Karpas-422 (cell line): ENCODE measurements around the gene NRXN3. TPM values are rescaled to one million over a fixed set of nuclear protein-coding genes. Genes with fewer than 3 reads are reported as not detected.

Source experiments
- DNase-seq: peaks from one replicate; pipeline ENCODE4 v3.0.0-alpha.2; 2015
- H2AFZ ChIP-seq: fragments of 200-600 bp; sonication (generic); 2 replicates; pipeline ENCODE4 v1.6.1; 2014; ENCODE audit warnings: antibody characterized with exemption, low read length, mixed read lengths
- H3K27ac ChIP-seq: fragments of 200-600 bp; sonication (generic); 2 replicates; pipeline ENCODE4 v1.5.1; 2014; ENCODE audit warnings: mild to moderate bottlenecking, low read length, moderate library complexity
- H3K27me3 ChIP-seq: fragments of 200-600 bp; sonication (generic); 2 replicates; pipeline ENCODE4 v1.6.1; 2014; ENCODE audit warnings: low read length, mixed read lengths
- H3K36me3 ChIP-seq: fragments of 200-600 bp; sonication (generic); 2 replicates; pipeline ENCODE4 v1.6.1; 2014; ENCODE audit warnings: low read length, mixed read lengths; ENCODE audit not compliant: insufficient read depth
- H3K4me1 ChIP-seq: fragments of 200-600 bp; sonication (generic); 2 replicates; pipeline ENCODE4 v1.6.1; 2014; ENCODE audit warnings: mild to moderate bottlenecking, low read length, mixed read lengths
- H3K4me2 ChIP-seq: fragments of 200-600 bp; sonication (generic); 2 replicates; pipeline ENCODE4 v1.6.1; 2014; ENCODE audit warnings: low read length, low read depth, mild to moderate bottlenecking; ENCODE audit not compliant: poor library complexity, severe bottlenecking
- H3K4me3 ChIP-seq: fragments of 200-600 bp; sonication (generic); 2 replicates; pipeline ENCODE4 v1.5.1; 2014; ENCODE audit warnings: mild to moderate bottlenecking, antibody characterized with exemption, low read length, mixed read lengths
- H3K79me2 ChIP-seq: fragments of 200-600 bp; sonication (generic); 2 replicates; pipeline ENCODE4 v1.6.1; 2014; ENCODE audit warnings: mild to moderate bottlenecking, low read length, mixed read lengths
- H3K9ac ChIP-seq: fragments of 200-600 bp; sonication (generic); 2 replicates; pipeline ENCODE4 v1.6.0; 2014; ENCODE audit warnings: low read length
- H3K9me2 ChIP-seq: fragments of 200-600 bp; sonication (generic), shearing (Covaris generic); replicated peaks from 2 replicates; pipeline ENCODE4 v1.6.0; 2014; ENCODE audit warnings: mild to moderate bottlenecking, low read length, moderate library complexity; ENCODE audit not compliant: insufficient read depth
- H3K9me3 ChIP-seq: fragments of 300-700, 200-600 bp; sonication (generic); 2 replicates; pipeline ENCODE4 v1.6.1; 2014; ENCODE audit warnings: low read length, mixed read lengths
- H4K20me1 ChIP-seq: fragments of 200-600 bp; sonication (generic); 2 replicates; pipeline ENCODE4 v1.6.1; 2014; ENCODE audit warnings: mild to moderate bottlenecking, antibody characterized with exemption, low read length, low read depth; ENCODE audit not compliant: insufficient read depth
- total RNA-seq: library from RNA; depleted of rRNA; stranded (reverse); fragments of >200 nt; shearing (Covaris generic); gene quantifications from 2 replicates; pipeline ENCODE4 v1.2.3, GENCODE V29; 2014; ENCODE audit warnings: low replicate concordance

Gene NRXN3
- total RNA-seq, 1 experiment from 2014 or later: not detected

DNA sequence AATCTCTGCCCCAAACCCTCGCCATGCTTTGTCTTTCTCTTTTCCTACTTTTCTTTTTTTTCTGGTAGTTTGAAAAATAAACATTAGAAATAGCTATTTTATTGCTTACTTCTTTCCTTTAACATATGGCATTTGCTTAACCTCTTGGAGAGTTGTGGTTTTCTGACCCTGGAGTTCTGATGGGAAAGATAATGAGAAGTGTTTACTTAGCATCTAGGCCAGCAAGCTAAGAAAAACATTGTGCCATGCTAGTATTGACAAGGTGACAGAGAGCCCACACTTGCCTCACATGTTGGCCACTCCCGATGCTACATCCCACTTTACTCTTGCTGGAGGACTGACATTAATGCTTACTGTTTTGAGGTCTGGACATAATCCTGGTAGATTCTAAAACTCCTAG lies 1154.9 kb downstream of the NRXN3 start:
- no peaks in the 10 kb centered on the region for H3K36me3 ChIP-seq
- no peaks in the 10 kb centered on the region for H3K9me2 ChIP-seq
- H4K20me1 ChIP-seq: no peaks in the 10 kb centered on the region
- H3K4me3 ChIP-seq: no peak overlapping the region
- H3K9me3 ChIP-seq: no peaks in the 10 kb centered on the region
- H3K79me2 ChIP-seq: no peaks in the 10 kb centered on the region
- H3K4me1 ChIP-seq: no peaks in the 10 kb centered on the region
- H2AFZ ChIP-seq: no peak overlapping the region
- H3K27me3 ChIP-seq: no peaks in the 10 kb centered on the region
- no peak overlapping the region for H3K27ac ChIP-seq
- DNase-seq: no peak
- no peak overlapping the region for H3K9ac ChIP-seq
- no peak overlapping the region for H3K4me2 ChIP-seq

- H3K27me3 ChIP-seq: no peaks in the 10 kb centered on the region
- no peak for DNase-seq
- H3K9me3 ChIP-seq: no peaks in the 10 kb centered on the region
- no peak overlapping the region for H3K27ac ChIP-seq
- no peaks in the 10 kb centered on the region for H3K79me2 ChIP-seq
- H3K9ac ChIP-seq: no peak overlapping the region
- no peak overlapping the region for H3K4me3 ChIP-seq
- H3K4me2 ChIP-seq: no peak overlapping the region
- H3K36me3 ChIP-seq: no peaks in the 10 kb centered on the region
- no peaks in the 10 kb centered on the region for H4K20me1 ChIP-seq
- no peaks in the 10 kb centered on the region for H3K9me2 ChIP-seq
- no peaks in the 10 kb centered on the region for H3K4me1 ChIP-seq
- H2AFZ ChIP-seq: no peak overlapping the region
These were observed 1155.4 kb downstream of the NRXN3 start for GRCh38 chr14:79325557-79325956.

DNA sequence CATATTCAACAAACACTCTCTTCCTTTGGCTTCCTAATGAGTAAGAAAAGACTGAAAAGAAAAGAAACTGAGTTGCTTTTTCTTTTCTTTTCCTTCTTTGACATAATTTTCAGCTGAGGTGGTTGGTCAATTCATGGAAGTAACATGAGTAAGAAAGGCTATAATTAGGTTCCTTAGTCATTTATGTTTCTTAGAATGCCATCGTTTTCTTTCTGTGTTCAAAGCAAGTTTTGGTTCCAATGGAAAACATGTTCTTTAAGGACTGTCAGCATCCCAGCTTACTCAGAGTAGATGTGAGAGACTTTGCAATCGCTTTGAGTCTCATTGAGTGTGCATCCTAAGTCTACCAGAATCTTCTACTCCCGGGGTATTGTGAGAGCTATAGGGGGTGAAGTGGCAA lies 1158.7 kb downstream of the NRXN3 start:
- no peak overlapping the region for H3K27ac ChIP-seq
- H3K4me2 ChIP-seq: no peak overlapping the region
- no peaks in the 10 kb centered on the region for H3K36me3 ChIP-seq
- no peaks in the 10 kb centered on the region for H3K79me2 ChIP-seq
- H3K4me1 ChIP-seq: no peaks in the 10 kb centered on the region
- H3K9me3 ChIP-seq: no peaks in the 10 kb centered on the region
- no peak overlapping the region for H3K4me3 ChIP-seq
- no peaks in the 10 kb centered on the region for H3K27me3 ChIP-seq
- no peak overlapping the region for H3K9ac ChIP-seq
- no peaks in the 10 kb centered on the region for H4K20me1 ChIP-seq
- no peak for DNase-seq
- H2AFZ ChIP-seq: no peak overlapping the region
- H3K9me2 ChIP-seq: no peaks in the 10 kb centered on the region

DNA sequence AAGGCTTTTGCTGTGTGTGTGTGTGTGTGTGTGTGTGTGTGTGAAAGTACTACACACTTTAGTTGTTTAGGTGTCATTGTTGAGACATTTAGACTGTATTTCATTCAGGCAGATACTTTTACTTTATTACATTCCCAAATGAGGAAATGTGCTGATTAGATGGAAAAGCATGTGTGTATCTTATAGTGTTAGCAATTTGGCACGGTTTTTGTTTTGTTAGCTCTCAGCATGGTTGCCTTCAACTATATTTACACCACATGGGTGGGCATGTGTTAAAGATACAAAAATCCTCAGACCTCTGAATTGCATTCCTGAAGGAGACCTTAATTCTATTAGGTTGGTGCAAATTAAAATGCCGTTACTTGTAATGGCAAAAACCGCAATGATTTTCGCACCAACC lies 1161.7 kb downstream of the NRXN3 start:
- H4K20me1 ChIP-seq: no peaks in the 10 kb centered on the region
- no peak overlapping the region for H3K27ac ChIP-seq
- no peak overlapping the region for H3K4me3 ChIP-seq
- H3K9me2 ChIP-seq: no peaks in the 10 kb centered on the region
- H3K9me3 ChIP-seq: no peaks in the 10 kb centered on the region
- no peaks in the 10 kb centered on the region for H3K27me3 ChIP-seq
- no peak overlapping the region for H3K4me2 ChIP-seq
- no peak overlapping the region for H2AFZ ChIP-seq
- H3K79me2 ChIP-seq: no peaks in the 10 kb centered on the region
- H3K9ac ChIP-seq: no peak overlapping the region
- no peak for DNase-seq
- no peaks in the 10 kb centered on the region for H3K4me1 ChIP-seq
- no peaks in the 10 kb centered on the region for H3K36me3 ChIP-seq

DNA sequence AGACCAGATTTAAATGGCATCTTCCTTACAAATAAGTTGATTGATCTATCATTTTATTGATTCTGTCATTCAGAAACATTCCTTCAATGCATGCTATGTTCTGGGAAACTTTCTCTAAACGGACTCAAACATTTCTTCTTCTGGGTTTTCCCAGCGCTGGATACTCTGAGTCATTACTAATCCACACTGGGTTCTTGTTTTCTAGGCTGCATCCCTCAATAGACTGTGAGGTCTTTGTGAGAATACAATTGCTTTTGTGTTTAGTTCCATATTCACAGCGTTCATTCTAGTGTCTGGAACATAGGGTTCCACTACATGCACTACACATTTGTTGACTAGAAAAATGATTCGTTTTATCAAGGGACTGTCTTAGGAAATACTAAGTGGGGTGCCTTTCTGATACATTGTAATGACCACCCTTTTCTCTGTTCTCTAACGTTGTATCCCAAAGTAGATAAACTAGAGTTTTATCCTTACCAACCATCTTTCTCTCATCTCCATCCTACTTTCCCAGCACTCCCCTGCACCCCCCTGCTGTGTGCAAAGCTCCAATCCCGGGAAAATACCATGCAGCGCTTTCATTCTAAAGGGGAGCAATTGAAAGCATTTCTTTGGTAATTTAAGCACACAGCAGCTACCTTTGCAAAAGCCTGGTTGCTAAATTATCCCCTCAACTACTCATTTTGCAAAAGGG lies 1162.5 kb downstream of the NRXN3 start:
- DNase-seq: no peak
- Histone ChIP-seq H4K20me1 (no peaks in the 10 kb centered on the region), H3K9me2 (no peaks in the 10 kb centered on the region), H2AFZ (no peak overlapping the region), H3K4me1 (no peaks in the 10 kb centered on the region), H3K27ac (no peak overlapping the region), H3K36me3 (no peaks in the 10 kb centered on the region), H3K4me3 (no peak overlapping the region), H3K79me2 (no peaks in the 10 kb centered on the region), H3K9me3 (no peaks in the 10 kb centered on the region), H3K4me2 (no peak overlapping the region), H3K9ac (no peak overlapping the region), H3K27me3 (no peaks in the 10 kb centered on the region)

GRCh38 chr14:79333198-79333546 lies 1163.0 kb downstream of the NRXN3 start:
- H3K4me3 ChIP-seq: no peak overlapping the region
- DNase-seq: no peak
- no peak overlapping the region for H3K9ac ChIP-seq
- no peaks in the 10 kb centered on the region for H3K4me1 ChIP-seq
- H3K9me3 ChIP-seq: no peaks in the 10 kb centered on the region
- H3K4me2 ChIP-seq: no peak overlapping the region
- no peaks in the 10 kb centered on the region for H4K20me1 ChIP-seq
- H2AFZ ChIP-seq: no peak overlapping the region
- H3K36me3 ChIP-seq: no peaks in the 10 kb centered on the region
- no peaks in the 10 kb centered on the region for H3K79me2 ChIP-seq
- H3K9me2 ChIP-seq: no peaks in the 10 kb centered on the region
- H3K27ac ChIP-seq: no peak overlapping the region
- no peaks in the 10 kb centered on the region for H3K27me3 ChIP-seq

- H2AFZ ChIP-seq: no peak overlapping the region
- H3K79me2 ChIP-seq: no peaks in the 10 kb centered on the region
- no peak overlapping the region for H3K4me2 ChIP-seq
- H3K9ac ChIP-seq: no peak overlapping the region
- no peaks in the 10 kb centered on the region for H3K9me2 ChIP-seq
- H3K4me3 ChIP-seq: no peak overlapping the region
- H3K27ac ChIP-seq: no peak overlapping the region
- no peaks in the 10 kb centered on the region for H3K27me3 ChIP-seq
- no peaks in the 10 kb centered on the region for H3K4me1 ChIP-seq
- no peak for DNase-seq
- H3K36me3 ChIP-seq: no peaks in the 10 kb centered on the region
- no peaks in the 10 kb centered on the region for H3K9me3 ChIP-seq
- H4K20me1 ChIP-seq: no peaks in the 10 kb centered on the region
These were observed 1164.1 kb downstream of the NRXN3 start for GRCh38 chr14:79334272-79334671.

DNA sequence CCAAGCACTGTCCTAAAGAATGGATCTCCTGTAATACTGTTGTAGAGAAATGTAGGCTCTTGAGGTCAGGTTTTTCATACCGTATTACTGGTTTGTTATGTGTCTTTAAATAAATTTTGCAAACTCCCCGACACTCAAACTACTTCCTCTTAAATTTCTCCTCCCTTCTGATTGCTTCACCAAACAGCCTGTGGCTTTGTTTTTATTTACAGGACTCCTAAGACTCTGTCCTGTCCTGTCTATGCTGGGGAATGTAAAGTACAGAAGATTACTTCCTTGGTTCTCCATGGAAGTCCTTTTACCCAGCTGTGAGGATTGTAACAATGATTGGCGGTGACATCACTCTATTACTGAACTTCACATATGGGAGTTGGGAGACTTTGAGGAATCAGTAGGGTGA lies 1167.6 kb downstream of the NRXN3 start:
- DNase-seq: no peak
- no peak overlapping the region for H3K4me3 ChIP-seq
- H3K27me3 ChIP-seq: no peaks in the 10 kb centered on the region
- H3K79me2 ChIP-seq: no peaks in the 10 kb centered on the region
- no peaks in the 10 kb centered on the region for H3K9me2 ChIP-seq
- H3K4me2 ChIP-seq: no peak overlapping the region
- no peak overlapping the region for H3K27ac ChIP-seq
- no peaks in the 10 kb centered on the region for H3K4me1 ChIP-seq
- no peak overlapping the region for H3K9ac ChIP-seq
- no peaks in the 10 kb centered on the region for H3K36me3 ChIP-seq
- no peaks in the 10 kb centered on the region for H3K9me3 ChIP-seq
- no peaks in the 10 kb centered on the region for H4K20me1 ChIP-seq
- no peak overlapping the region for H2AFZ ChIP-seq

DNA sequence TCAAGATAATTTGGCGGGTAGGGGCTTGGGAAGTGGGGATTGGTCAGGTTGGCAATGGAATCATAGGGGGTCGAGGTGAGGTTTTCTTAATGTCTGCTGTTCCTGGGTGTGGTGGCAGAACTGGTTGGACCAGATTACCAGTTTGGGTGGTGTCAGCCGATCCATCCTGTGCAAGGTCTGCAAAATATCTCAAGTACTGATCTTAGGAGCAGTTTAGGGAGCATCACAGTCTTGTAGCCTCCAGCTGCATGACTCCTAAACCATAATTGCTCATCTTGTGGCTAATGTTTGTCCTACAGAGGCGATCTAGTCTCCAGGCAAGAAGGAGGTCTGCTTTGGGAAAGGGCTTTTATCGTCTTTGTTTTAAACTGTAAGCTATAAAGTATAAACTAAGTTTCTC lies 1172.8 kb downstream of the NRXN3 start:
- no peak overlapping the region for H3K27ac ChIP-seq

More for the DNA sequence above, 1172.8 kb downstream of the NRXN3 start:
- Histone ChIP-seq H3K9me3 (no peaks in the 10 kb centered on the region), H3K9ac (no peak overlapping the region), H3K4me1 (no peaks in the 10 kb centered on the region), H3K27me3 (no peaks in the 10 kb centered on the region), H3K9me2 (no peaks in the 10 kb centered on the region), H4K20me1 (no peaks in the 10 kb centered on the region), H2AFZ (no peak overlapping the region), H3K4me3 (no peak overlapping the region), H3K36me3 (no peaks in the 10 kb centered on the region), H3K4me2 (no peak overlapping the region), H3K79me2 (no peaks in the 10 kb centered on the region)
- DNase-seq: no peak
